ENCODE measurements around the gene TOMM34. TPM values are rescaled to one million over a fixed set of nuclear protein-coding genes. Genes with fewer than 3 reads are reported as not detected.

TOMM34 gene
- total and polyA plus RNA-seq, 9 of the 15 experiments (the other 6 are each of a cell fraction or from before 2014, with no cell fraction given), result 18.1 to 69.4 (median 41.7) TPM

DNA sequence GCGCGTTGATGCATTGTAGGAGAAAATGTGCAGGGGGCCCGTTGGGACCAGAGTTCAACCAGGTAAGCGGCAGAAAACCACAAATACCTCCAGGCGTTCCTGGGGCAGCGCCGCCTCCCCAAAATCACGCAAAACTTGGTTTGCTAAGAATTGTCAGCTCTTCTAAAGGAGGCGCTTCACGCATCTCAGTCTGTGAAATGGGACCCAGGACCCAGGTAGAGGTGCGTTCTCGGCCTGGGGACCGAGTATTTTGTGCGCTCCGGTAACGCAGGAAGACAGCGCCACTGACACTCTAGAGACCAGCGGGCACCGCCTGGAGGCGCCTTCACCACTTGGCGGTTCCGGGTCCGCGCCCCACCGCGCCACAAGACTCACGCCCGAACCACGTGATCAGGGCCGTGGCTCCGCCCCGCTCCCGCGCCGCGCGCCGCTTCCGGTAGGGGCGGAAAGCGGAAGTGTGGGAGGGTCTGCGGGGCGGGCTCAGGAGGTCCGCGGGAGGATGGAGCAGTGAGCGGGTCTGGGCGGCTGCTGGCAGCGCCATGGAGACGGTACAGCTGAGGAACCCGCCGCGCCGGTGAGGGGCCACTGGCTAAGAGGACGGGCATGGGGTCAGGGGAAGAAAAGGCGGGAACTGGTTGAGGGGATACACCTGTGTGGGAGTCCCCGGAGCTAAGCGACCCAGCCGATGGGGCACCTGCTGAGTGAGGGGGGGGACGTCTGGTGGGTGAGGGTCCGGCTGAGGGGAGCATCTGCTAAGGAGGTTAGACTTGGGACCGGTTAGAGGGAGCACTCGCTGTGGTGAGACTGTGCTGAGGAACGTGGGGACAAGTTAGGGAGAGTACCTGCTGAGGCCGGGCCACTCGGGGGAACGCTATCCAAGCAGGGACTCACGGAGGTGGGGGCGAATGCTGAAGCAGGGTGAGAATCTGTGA lies 6.1 kb upstream of the TOMM34 start, which contains the start of gene STK4 (continued):
- TF ChIP-seq, protein P1, sequence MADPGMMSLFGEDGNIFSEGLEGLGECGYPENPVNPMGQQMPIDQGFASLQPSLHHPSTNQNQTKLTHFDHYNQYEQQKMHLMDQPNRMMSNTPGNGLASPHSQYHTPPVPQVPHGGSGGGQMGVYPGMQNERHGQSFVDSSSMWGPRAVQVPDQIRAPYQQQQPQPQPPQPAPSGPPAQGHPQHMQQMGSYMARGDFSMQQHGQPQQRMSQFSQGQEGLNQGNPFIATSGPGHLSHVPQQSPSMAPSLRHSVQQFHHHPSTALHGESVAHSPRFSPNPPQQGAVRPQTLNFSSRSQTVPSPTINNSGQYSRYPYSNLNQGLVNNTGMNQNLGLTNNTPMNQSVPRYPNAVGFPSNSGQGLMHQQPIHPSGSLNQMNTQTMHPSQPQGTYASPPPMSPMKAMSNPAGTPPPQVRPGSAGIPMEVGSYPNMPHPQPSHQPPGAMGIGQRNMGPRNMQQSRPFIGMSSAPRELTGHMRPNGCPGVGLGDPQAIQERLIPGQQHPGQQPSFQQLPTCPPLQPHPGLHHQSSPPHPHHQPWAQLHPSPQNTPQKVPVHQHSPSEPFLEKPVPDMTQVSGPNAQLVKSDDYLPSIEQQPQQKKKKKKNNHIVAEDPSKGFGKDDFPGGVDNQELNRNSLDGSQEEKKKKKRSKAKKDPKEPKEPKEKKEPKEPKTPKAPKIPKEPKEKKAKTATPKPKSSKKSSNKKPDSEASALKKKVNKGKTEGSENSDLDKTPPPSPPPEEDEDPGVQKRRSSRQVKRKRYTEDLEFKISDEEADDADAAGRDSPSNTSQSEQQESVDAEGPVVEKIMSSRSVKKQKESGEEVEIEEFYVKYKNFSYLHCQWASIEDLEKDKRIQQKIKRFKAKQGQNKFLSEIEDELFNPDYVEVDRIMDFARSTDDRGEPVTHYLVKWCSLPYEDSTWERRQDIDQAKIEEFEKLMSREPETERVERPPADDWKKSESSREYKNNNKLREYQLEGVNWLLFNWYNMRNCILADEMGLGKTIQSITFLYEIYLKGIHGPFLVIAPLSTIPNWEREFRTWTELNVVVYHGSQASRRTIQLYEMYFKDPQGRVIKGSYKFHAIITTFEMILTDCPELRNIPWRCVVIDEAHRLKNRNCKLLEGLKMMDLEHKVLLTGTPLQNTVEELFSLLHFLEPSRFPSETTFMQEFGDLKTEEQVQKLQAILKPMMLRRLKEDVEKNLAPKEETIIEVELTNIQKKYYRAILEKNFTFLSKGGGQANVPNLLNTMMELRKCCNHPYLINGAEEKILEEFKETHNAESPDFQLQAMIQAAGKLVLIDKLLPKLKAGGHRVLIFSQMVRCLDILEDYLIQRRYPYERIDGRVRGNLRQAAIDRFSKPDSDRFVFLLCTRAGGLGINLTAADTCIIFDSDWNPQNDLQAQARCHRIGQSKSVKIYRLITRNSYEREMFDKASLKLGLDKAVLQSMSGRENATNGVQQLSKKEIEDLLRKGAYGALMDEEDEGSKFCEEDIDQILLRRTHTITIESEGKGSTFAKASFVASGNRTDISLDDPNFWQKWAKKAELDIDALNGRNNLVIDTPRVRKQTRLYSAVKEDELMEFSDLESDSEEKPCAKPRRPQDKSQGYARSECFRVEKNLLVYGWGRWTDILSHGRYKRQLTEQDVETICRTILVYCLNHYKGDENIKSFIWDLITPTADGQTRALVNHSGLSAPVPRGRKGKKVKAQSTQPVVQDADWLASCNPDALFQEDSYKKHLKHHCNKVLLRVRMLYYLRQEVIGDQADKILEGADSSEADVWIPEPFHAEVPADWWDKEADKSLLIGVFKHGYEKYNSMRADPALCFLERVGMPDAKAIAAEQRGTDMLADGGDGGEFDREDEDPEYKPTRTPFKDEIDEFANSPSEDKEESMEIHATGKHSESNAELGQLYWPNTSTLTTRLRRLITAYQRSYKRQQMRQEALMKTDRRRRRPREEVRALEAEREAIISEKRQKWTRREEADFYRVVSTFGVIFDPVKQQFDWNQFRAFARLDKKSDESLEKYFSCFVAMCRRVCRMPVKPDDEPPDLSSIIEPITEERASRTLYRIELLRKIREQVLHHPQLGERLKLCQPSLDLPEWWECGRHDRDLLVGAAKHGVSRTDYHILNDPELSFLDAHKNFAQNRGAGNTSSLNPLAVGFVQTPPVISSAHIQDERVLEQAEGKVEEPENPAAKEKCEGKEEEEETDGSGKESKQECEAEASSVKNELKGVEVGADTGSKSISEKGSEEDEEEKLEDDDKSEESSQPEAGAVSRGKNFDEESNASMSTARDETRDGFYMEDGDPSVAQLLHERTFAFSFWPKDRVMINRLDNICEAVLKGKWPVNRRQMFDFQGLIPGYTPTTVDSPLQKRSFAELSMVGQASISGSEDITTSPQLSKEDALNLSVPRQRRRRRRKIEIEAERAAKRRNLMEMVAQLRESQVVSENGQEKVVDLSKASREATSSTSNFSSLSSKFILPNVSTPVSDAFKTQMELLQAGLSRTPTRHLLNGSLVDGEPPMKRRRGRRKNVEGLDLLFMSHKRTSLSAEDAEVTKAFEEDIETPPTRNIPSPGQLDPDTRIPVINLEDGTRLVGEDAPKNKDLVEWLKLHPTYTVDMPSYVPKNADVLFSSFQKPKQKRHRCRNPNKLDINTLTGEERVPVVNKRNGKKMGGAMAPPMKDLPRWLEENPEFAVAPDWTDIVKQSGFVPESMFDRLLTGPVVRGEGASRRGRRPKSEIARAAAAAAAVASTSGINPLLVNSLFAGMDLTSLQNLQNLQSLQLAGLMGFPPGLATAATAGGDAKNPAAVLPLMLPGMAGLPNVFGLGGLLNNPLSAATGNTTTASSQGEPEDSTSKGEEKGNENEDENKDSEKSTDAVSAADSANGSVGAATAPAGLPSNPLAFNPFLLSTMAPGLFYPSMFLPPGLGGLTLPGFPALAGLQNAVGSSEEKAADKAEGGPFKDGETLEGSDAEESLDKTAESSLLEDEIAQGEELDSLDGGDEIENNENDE (IDR thresholded peaks at IDR 0.05; ENCODE audit: low read depth, low read length), result no peak
- TF ChIP-seq ZNF197 (CRISPR knock-in tag; IDR thresholded peaks at IDR 0.05; ENCODE audit: low read depth) (no peak), TEAD1 (CRISPR knock-in tag; IDR thresholded peaks at IDR 0.05) (peak; percentile 29 to 54; a peak in 1 of 4 replicates), BRD4 (IDR thresholded peaks at IDR 0.05) (no peak; the same call in 1 of the 2 replicates), NRF1 (conservative IDR thresholded peaks at IDR 0.05 in 1 of 2, IDR thresholded peaks at IDR 0.05 in 1 of 2) (peak; percentile 77 to 83), ZNF212 (CRISPR knock-in tag; IDR thresholded peaks at IDR 0.05) (no peak), SMARCA5 (IDR thresholded peaks at IDR 0.05) (0 out of 2 replicates have a peak, but pooled peaks have one; percentile 5), ZKSCAN1 (IDR thresholded peaks at IDR 0.05; ENCODE audit: low read depth, low read length) (0 out of 2 replicates have a peak, but pooled peaks have one; percentile 49), SMC3 (conservative IDR thresholded peaks at IDR 0.05; ENCODE audit: insufficient read depth, low read depth, low read length) (no peak), SMAD2 (IDR thresholded peaks at IDR 0.05; ENCODE audit: low read depth, low read length) (no peak), POLR3A (IDR thresholded peaks at IDR 0.05; ENCODE audit: borderline replicate concordance, extremely low read depth, insufficient read depth, insufficient read length) (no peak)
- TF ChIP-seq, protein P2, sequence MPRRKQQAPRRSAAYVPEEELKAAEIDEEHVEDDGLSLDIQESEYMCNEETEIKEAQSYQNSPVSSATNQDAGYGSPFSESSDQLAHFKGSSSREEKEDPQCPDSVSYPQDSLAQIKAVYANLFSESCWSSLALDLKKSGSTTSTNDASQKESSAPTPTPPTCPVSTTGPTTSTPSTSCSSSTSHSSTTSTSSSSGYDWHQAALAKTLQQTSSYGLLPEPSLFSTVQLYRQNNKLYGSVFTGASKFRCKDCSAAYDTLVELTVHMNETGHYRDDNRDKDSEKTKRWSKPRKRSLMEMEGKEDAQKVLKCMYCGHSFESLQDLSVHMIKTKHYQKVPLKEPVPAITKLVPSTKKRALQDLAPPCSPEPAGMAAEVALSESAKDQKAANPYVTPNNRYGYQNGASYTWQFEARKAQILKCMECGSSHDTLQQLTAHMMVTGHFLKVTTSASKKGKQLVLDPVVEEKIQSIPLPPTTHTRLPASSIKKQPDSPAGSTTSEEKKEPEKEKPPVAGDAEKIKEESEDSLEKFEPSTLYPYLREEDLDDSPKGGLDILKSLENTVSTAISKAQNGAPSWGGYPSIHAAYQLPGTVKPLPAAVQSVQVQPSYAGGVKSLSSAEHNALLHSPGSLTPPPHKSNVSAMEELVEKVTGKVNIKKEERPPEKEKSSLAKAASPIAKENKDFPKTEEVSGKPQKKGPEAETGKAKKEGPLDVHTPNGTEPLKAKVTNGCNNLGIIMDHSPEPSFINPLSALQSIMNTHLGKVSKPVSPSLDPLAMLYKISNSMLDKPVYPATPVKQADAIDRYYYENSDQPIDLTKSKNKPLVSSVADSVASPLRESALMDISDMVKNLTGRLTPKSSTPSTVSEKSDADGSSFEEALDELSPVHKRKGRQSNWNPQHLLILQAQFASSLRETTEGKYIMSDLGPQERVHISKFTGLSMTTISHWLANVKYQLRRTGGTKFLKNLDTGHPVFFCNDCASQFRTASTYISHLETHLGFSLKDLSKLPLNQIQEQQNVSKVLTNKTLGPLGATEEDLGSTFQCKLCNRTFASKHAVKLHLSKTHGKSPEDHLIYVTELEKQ (CRISPR knock-in tag; IDR thresholded peaks at IDR 0.05), result no peak
